Glutamatergic neuron (in vitro differentiated cells): Measurements from ENCODE around the gene PTPRN2. TPM values are rescaled to one million over a fixed set of nuclear protein-coding genes. Genes with fewer than 3 reads are reported as not detected.

Source experiments
- DNase-seq: peaks from one replicate; pipeline ENCODE4 v3.0.0; 2022
- H3K27ac Mint-ChIP-seq: one replicate; pipeline ENCODE4 v1.8.0; 2020; ENCODE audit warnings: mild to moderate bottlenecking, mixed read lengths, inconsistent platforms; ENCODE audit not compliant: unreplicated experiment
- H3K27me3 Mint-ChIP-seq: one replicate; pipeline ENCODE4 v1.8.0; 2020; ENCODE audit warnings: mild to moderate bottlenecking, moderate library complexity, mixed read lengths, inconsistent platforms; ENCODE audit not compliant: unreplicated experiment
- H3K36me3 Mint-ChIP-seq: one replicate; pipeline ENCODE4 v1.8.0; 2020; ENCODE audit warnings: mild to moderate bottlenecking, mixed read lengths, inconsistent platforms; ENCODE audit not compliant: unreplicated experiment
- H3K4me1 Mint-ChIP-seq: one replicate; pipeline ENCODE4 v1.8.0; 2020; ENCODE audit warnings: mild to moderate bottlenecking, low read depth, mixed read lengths, inconsistent platforms; ENCODE audit not compliant: unreplicated experiment
- H3K4me3 Mint-ChIP-seq: one replicate; pipeline ENCODE4 v1.8.0; 2020; ENCODE audit warnings: mild to moderate bottlenecking, mixed read lengths, inconsistent platforms; ENCODE audit not compliant: unreplicated experiment
- H3K9me3 Mint-ChIP-seq: one replicate; pipeline ENCODE4 v1.8.0; 2020; ENCODE audit warnings: mild to moderate bottlenecking, moderate library complexity, mixed read lengths, inconsistent platforms; ENCODE audit not compliant: unreplicated experiment
- CTCF ChIP-seq: fragments of 200-600 bp; sonication (generic); IDR thresholded peaks from one replicate; pipeline ENCODE4 v1.5.0; 2021; ENCODE audit not compliant: partially characterized antibody, unreplicated experiment
- total RNA-seq: library from RNA; stranded (reverse); fragmentation: NEBNext Ultra II Directional; extraction: Animal tissue kit (Norgen Biotek cat#: 25700); gene quantifications from one replicate; pipeline ENCODE4 v1.2.1, GENCODE V29; 2021; ENCODE audit not compliant: unreplicated experiment

Gene PTPRN2
- total RNA-seq, 1 donor from 2014 or later = 49.0 TPM

GRCh38 chr7:158366916-158367633 lies 220.5 kb downstream of the PTPRN2 start:
- Mint-ChIP-seq H3K4me3 (no peak overlapping the region), H3K27ac (no peak overlapping the region), H3K9me3 (peaks cover 21% of the 10 kb centered on the region), H3K4me1 (peaks cover 2% of the 10 kb centered on the region), H3K27me3 (peaks cover 16% of the 10 kb centered on the region), H3K36me3 (peaks cover 5% of the 10 kb centered on the region)
- TF ChIP-seq CTCF = no peak
- DNase-seq = no peak

GRCh38 chr7:158366346-158366745 lies 221.3 kb downstream of the PTPRN2 start:
- DNase-seq = no peak
- Mint-ChIP-seq H3K9me3 (peaks cover 21% of the 10 kb centered on the region), H3K4me3 (no peak overlapping the region), H3K27ac (no peak overlapping the region), H3K4me1 (peaks cover 2% of the 10 kb centered on the region), H3K36me3 (peaks cover 5% of the 10 kb centered on the region), H3K27me3 (peaks cover 18% of the 10 kb centered on the region)
- TF ChIP-seq CTCF = no peak

GRCh38 chr7:158365267-158365666 lies 222.4 kb downstream of the PTPRN2 start:
- peaks cover 2% of the 10 kb centered on the region for H3K4me1 Mint-ChIP-seq
- H3K36me3 Mint-ChIP-seq = peaks cover 5% of the 10 kb centered on the region
- H3K4me3 Mint-ChIP-seq = no peak overlapping the region
- peaks cover 20% of the 10 kb centered on the region for H3K27me3 Mint-ChIP-seq
- TF ChIP-seq CTCF = no peak
- peaks cover 23% of the 10 kb centered on the region for H3K9me3 Mint-ChIP-seq
- DNase-seq = no peak
- H3K27ac Mint-ChIP-seq = no peak overlapping the region

- peaks cover 5% of the 10 kb centered on the region for H3K36me3 Mint-ChIP-seq
- peaks cover 20% of the 10 kb centered on the region for H3K27me3 Mint-ChIP-seq
- no peak for DNase-seq
- no peak for TF ChIP-seq CTCF
- peaks cover 2% of the 10 kb centered on the region for H3K4me1 Mint-ChIP-seq
- no peak overlapping the region for H3K4me3 Mint-ChIP-seq
- peak overlapping the region; percentile 43 for H3K27ac Mint-ChIP-seq
- peaks cover 23% of the 10 kb centered on the region for H3K9me3 Mint-ChIP-seq
Observed at GRCh38 chr7:158364451-158364850, 223.2 kb downstream of the PTPRN2 start.
